ENCODE data around the gene MUC4.

The MUC4 gene

DNA sequence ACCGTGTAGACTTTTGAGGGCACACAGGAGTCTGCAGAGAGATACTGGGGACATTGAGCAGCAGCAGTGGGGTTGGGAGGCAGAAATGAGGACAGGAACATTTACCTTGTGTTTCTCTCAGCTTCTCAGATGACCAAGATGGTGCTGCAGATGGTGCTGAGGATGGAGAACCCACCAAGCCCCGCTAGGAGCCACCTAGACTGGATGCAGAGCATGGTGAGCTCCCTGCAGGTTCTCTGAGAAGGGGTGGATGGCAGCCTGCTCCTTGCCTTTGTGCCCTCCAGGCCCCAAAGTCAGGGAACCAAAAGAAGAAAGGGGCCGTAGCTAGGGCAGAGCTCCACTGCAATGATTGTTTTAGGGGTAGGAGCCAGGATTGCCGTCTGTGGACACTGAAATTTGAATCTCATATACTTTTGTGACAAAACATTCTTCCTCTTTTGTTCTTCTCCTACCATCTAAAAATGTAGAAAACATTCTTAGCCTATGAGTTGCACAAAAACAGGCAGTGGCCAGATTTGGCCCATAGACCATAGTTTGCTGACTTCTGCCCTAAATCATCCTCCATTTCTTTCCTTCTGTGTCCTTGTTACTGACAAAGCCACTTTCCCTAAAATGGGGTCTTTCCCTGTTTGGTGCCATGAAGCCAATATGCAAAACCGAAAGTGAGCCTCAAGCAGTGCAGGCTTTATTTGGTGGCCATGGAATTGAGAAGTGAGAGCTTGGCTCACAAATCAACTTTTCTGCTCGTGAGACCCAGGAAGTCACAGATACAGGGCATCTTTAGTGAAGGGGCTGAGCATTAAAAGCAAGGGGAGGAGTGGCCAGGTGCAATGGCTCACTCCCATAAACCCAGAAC, 102.9 kb downstream of the MUC4 start:
- no peak for DNase-seq (ENCODE audit: insufficient read length, low spot score)
- no peak for FAIRE-seq

- DNase-seq (ENCODE audit: insufficient read length, low spot score) (no peak), FAIRE-seq (no peak)
Observed at GRCh38 chr3:195708061-195708460, 103.7 kb downstream of the MUC4 start.

- DNase-seq (ENCODE audit: insufficient read length, low spot score) (no peak), FAIRE-seq (no peak)
Observed at GRCh38 chr3:195705081-195705991, 106.4 kb downstream of the MUC4 start.

- DNase-seq (ENCODE audit: insufficient read length, low spot score) (no peak), FAIRE-seq (no peak)
Observed at GRCh38 chr3:195704433-195704999, 107.2 kb downstream of the MUC4 start.

GRCh38 chr3:195703776-195704175, 108.0 kb downstream of the MUC4 start:
- no peak for FAIRE-seq
- no peak for DNase-seq (ENCODE audit: insufficient read length, low spot score)

DNA sequence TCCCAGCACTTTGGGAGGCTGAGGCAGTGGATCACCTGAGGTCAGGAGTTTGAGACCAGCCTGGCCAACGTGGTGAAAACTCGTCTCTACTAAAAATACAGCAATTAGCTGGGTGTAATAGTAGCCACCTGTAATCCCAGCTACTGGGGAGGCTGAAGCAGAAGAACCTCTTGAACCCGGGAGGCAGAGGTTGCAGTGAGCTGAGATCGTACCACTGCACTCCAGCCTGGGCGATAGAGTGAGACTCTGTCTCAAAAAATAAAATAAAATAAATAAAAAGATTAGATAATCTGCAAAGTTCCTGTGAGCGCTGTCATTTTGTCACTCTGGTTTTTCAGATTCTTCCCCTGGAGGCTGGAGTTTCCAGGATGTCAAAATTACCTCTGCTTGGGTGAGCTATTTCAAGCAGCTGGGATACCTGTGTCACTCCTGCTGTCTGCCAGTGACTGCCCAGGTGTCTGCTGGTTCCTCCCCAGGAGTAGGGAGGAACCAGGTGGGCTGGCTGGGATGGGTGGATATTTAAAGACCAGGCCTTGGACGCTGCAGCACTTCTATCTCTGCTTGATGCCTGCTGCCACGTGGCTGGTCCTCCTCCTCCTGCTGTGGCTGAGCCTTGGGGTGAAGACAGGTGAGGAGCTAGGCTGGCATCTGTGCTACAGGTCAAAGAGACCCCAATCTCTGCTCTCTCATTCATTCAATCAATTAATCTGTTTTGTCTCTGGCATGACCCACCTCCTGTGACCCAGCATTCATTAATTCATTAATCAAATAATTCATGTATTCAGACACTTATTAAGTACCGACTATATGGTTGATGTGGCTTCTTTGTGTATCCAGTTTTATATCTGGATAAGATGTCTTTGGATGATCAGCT, 110.5 kb downstream of the MUC4 start:
- DNase-seq (ENCODE audit: insufficient read length, low spot score) (no peak), FAIRE-seq (no peak)

DNA sequence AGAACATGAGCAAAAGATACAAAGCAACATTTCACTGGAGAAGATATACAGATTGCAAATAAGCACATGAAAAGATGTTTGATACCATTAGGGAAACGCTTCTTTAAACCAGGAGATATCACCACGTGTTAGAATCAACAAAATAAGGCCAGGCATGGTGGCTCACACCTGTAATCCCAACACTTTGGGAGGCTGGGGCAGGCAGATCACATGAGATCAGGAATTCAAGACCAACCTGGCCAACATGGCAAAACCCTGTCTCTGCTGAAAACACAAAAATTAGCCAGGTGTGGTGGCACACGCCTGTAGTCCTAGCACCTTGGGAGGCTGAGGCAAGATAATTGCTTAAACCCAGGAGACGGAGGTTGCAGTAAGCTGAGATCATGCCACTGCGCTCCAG, 111.4 kb downstream of the MUC4 start:
- no peak for FAIRE-seq
- no peak for DNase-seq (ENCODE audit: insufficient read length, low spot score)

GRCh38 chr3:195699860-195700259, 111.9 kb downstream of the MUC4 start:
- DNase-seq (ENCODE audit: insufficient read length, low spot score) (no peak), FAIRE-seq (no peak)

DNA sequence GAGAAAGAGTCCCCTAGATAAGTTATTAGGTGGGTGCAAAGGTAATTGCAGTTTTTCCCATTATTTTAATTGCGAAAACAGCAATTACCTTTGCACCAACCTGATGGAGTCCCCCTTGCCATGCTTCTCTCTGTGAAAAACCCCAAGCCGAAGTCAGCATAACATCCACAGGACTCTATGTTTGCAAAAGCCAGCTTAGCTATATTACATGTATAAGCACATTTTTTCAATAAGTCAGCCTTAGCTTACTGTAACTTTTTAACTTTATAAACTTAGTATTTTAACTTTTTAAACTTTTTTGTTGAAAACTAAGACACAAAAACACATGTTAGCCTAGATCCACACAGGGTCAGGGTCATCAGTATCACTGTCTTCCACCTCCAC, 112.3 kb downstream of the MUC4 start:
- FAIRE-seq (no peak), DNase-seq (ENCODE audit: insufficient read length, low spot score) (no peak)

DNA sequence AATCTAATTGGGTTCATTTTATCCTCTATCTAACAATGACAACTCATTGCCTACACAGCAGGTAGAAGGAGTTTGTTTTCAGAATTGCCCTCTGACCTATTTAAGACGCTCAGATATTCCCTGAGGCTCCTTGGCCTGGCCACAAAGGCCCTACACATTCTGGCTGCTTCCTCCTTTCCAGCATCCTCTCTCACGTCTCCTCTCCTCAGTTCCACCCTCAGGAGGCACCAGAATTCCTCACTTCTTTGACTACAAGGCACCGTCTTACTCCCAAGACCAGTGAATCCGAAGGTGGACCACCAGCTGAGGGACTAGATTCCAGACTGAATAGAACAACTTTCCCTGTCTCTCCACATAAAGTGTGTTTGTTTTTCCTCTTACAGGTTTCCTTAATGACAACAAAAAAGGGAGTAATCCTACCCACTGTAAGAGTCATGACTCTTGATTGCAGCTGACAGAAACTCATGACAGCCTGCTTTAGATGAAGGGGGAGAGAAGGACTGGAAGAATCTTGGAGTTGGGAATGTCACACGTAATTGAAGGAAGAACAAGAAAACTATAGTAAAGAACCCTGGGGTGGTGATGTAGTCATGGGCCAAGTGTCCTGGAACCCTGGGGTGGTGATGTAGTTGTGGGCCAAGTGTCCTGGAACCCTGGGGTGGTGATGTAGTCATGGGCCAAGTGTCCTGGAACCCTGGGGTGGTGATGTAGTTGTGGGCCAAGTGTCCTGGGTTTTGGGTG, 112.9 kb downstream of the MUC4 start:
- FAIRE-seq (no peak), DNase-seq (ENCODE audit: insufficient read length, low spot score) (no peak)

DNA sequence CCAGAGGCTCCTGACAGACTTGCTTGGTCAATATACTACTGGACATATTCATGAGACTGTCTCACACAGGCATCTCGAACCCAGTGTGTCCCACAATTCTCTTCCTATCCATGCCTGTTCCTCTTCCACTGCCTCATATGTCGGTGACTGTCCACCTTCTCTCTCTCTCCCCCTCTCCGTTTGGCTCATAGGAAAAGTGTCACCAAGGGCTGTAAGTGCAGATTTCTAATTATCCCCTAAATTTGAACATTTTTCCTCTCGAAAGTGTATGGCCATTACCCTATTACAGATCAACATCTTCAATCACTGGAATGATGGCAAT, 113.4 kb downstream of the MUC4 start:
- DNase-seq (ENCODE audit: insufficient read length, low spot score) (no peak), FAIRE-seq (no peak)

GRCh38 chr3:195697582-195698324, 114.0 kb downstream of the MUC4 start:
- DNase-seq (ENCODE audit: insufficient read length, low spot score) (no peak), FAIRE-seq (no peak)
